ENCODE results near the gene TSPAN9. TPM values are rescaled to one million over a fixed set of nuclear protein-coding genes. Genes with fewer than 3 reads are reported as not detected.

Gene TSPAN9
- total and polyA plus RNA-seq, 2 experiments from 2014 or later: 6.0 to 31.5 TPM

DNA sequence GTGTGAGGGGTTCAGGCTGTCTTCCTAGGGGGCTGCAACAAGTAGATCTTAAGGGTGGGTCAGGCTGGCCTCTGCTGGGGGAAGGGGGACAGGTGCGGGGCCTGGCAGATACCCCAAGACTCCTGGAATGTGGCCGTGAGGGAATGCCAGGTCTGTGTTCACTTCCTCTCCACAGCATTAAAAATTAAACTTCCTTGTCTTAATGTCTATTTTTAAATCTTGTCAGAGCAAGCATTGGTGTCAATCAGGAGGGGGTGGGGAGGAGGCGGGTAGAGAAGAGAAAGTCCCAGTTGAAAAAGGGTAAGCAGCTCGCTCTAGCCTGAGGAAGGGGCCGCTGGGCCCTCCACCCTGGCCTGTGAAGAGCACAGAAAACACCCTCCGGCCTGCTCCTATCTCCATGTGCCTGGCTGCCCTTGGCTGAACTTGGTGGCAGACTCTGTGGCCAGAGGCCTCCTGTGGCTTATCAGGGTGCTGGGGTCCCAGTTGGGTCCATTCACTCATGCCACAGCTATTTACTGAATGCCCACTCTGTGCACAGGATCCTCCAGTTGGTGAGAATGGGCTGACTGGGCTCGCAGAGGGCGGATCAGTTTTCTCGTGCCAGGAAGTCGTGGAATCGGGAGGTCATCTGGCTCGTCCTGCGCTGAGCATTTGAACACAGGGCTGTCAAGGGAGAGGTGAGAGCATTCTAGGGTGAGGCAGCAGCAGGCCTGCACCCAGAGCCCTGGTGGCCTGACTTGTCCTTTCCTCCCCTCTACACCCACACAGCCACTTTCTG, 128.8 kb downstream of the TSPAN9 start (continued):
- TF ChIP-seq, protein P1, sequence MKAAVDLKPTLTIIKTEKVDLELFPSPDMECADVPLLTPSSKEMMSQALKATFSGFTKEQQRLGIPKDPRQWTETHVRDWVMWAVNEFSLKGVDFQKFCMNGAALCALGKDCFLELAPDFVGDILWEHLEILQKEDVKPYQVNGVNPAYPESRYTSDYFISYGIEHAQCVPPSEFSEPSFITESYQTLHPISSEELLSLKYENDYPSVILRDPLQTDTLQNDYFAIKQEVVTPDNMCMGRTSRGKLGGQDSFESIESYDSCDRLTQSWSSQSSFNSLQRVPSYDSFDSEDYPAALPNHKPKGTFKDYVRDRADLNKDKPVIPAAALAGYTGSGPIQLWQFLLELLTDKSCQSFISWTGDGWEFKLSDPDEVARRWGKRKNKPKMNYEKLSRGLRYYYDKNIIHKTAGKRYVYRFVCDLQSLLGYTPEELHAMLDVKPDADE (IDR thresholded peaks at IDR 0.05): no peak
- TF ChIP-seq NANOG (IDR thresholded peaks at IDR 0.05; ENCODE audit: borderline replicate concordance) (no peak), ZNF114 (CRISPR knock-in tag; IDR thresholded peaks at IDR 0.05) (no peak), EZH2phosphoT487 (IDR thresholded peaks at IDR 0.05; ENCODE audit: unreplicated experiment) (no peak), ZNF331 (CRISPR knock-in tag; IDR thresholded peaks at IDR 0.05; ENCODE audit: low read depth) (no peak)
- TF ChIP-seq, protein P2, sequence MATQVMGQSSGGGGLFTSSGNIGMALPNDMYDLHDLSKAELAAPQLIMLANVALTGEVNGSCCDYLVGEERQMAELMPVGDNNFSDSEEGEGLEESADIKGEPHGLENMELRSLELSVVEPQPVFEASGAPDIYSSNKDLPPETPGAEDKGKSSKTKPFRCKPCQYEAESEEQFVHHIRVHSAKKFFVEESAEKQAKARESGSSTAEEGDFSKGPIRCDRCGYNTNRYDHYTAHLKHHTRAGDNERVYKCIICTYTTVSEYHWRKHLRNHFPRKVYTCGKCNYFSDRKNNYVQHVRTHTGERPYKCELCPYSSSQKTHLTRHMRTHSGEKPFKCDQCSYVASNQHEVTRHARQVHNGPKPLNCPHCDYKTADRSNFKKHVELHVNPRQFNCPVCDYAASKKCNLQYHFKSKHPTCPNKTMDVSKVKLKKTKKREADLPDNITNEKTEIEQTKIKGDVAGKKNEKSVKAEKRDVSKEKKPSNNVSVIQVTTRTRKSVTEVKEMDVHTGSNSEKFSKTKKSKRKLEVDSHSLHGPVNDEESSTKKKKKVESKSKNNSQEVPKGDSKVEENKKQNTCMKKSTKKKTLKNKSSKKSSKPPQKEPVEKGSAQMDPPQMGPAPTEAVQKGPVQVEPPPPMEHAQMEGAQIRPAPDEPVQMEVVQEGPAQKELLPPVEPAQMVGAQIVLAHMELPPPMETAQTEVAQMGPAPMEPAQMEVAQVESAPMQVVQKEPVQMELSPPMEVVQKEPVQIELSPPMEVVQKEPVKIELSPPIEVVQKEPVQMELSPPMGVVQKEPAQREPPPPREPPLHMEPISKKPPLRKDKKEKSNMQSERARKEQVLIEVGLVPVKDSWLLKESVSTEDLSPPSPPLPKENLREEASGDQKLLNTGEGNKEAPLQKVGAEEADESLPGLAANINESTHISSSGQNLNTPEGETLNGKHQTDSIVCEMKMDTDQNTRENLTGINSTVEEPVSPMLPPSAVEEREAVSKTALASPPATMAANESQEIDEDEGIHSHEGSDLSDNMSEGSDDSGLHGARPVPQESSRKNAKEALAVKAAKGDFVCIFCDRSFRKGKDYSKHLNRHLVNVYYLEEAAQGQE (IDR thresholded peaks at IDR 0.05; ENCODE audit: unreplicated experiment): no peak
- TF ChIP-seq, protein P3, sequence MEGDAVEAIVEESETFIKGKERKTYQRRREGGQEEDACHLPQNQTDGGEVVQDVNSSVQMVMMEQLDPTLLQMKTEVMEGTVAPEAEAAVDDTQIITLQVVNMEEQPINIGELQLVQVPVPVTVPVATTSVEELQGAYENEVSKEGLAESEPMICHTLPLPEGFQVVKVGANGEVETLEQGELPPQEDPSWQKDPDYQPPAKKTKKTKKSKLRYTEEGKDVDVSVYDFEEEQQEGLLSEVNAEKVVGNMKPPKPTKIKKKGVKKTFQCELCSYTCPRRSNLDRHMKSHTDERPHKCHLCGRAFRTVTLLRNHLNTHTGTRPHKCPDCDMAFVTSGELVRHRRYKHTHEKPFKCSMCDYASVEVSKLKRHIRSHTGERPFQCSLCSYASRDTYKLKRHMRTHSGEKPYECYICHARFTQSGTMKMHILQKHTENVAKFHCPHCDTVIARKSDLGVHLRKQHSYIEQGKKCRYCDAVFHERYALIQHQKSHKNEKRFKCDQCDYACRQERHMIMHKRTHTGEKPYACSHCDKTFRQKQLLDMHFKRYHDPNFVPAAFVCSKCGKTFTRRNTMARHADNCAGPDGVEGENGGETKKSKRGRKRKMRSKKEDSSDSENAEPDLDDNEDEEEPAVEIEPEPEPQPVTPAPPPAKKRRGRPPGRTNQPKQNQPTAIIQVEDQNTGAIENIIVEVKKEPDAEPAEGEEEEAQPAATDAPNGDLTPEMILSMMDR (conservative IDR thresholded peaks at IDR 0.05; ENCODE audit: low read depth in 2 of 2): no peak

DNA sequence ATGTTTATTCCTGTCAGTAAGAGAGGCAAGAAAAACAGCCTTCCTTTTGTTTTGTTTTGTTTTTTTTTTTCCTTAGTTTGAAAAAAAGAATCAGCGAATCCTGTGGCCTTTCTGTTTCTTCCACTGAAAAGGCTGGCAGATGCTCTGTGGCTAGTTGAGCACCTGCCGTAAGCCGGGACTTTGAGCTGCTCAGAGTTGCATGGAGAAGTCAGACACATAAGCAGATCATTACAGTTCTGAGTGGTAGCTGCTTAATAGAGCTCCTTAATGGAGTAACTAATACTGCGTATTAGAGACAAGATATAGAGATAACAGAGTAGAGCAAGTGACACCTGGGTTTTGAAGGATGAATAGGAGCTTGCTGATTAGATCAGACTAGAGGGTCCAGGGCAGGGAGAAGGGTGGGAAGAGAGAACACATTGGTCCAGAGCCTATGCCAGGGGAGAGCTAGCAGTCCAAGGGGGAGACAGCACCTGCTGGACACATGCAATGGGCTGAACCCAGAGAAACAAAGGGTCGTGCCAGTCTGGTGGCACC, 129.4 kb downstream of the TSPAN9 start:
- H3K36me3 Mint-ChIP-seq (ENCODE audit: low read depth): peaks cover 2% of the 10 kb centered on the region; the same call in 2 of the 3 replicates
- DNase-seq (ENCODE audit: low spot score): no peak
- peaks cover 44% of the 10 kb centered on the region for H3K4me1 Mint-ChIP-seq
- Histone ChIP-seq H3K4me3 (no peak overlapping the region), H3K4me2 (no peak overlapping the region), H4K20me1 (replicated peaks; ENCODE audit: insufficient read depth) (peaks cover 11% of the 10 kb centered on the region; the same call in 1 of the 2 replicates), H3K4me1 (ENCODE audit: insufficient read depth) (peaks cover 11% of the 10 kb centered on the region; the same call in 1 of the 2 replicates), H2AFZ (no peak overlapping the region), H3K27ac (ENCODE audit: low read depth) (no peak overlapping the region), H3K27me3 (ENCODE audit: insufficient read depth) (peaks cover 10% of the 10 kb centered on the region), H3K79me2 (replicated peaks; ENCODE audit: insufficient read depth) (no peaks in the 10 kb centered on the region), H3F3A (replicated peaks; ENCODE audit: low read depth) (no peaks in the 10 kb centered on the region), H3K36me3 (ENCODE audit: insufficient read depth) (no peaks in the 10 kb centered on the region), H3K9me2 (ENCODE audit: insufficient read depth) (no peaks in the 10 kb centered on the region)
- H3K4me3 Mint-ChIP-seq: no peak overlapping the region
- TF ChIP-seq CREB1 (CRISPR knock-in tag; IDR thresholded peaks at IDR 0.05; ENCODE audit: low read depth) (no peak), JUNB (IDR thresholded peaks at IDR 0.05; ENCODE audit: unreplicated experiment) (no peak)
- peaks cover 16% of the 10 kb centered on the region for H3K27me3 Mint-ChIP-seq (ENCODE audit: insufficient read depth, low read depth, poor library complexity)
- no peak for ATAC-seq
- no peaks in the 10 kb centered on the region for H3K9me3 Mint-ChIP-seq
- no peak overlapping the region; the same call in 1 of the 2 replicates for H3K27ac Mint-ChIP-seq
